GM20000 (cell line): ENCODE measurements around the gene NSD1.

Experiments
- DNase-seq: peaks from one replicate; pipeline ENCODE4 v3.0.0; 2012; ENCODE audit warnings: low spot score
- CTCF ChIP-seq: IDR thresholded peaks from 2 replicates; pipeline ENCODE4 v1.5.1; 2012; ENCODE audit warnings: mild to moderate bottlenecking, control low read depth; ENCODE audit errors: extremely low read depth, missing control alignments

NSD1 gene

DNA sequence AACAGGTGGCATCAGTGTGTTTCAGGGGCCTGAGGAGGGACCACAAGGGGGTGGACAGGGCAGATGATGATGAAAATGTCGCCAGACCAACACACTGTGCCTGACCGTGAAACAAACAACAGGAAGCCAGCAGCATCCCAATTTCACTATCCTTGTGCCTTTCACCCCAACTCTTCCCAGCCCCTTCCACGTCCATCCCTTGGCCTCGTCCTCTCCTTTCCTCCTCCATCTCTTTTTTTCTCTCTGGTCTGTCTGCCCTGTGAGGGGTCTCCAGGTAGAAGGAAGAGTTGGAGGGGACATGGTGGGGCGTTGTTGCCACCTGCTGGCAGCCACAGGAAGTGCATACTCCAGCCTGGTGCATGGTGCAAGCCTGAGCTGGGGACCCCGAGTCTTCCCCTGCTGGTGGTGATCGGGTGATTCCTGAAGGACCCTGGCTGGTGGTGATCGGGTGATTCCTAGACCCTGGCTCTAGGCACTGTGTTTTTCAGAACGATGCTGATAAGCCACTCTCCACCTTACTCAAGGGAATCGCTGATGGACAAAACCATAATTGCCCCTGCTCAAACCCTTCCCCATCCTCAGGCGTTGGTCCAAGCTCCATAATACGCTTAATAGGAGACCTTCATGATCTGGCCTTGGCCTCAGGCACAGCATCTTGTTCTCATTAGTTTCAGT lies 21.7 kb upstream of the NSD1 start:
- DNase-seq: peak; percentile 84
- peak; percentile 91 for TF ChIP-seq CTCF

DNA sequence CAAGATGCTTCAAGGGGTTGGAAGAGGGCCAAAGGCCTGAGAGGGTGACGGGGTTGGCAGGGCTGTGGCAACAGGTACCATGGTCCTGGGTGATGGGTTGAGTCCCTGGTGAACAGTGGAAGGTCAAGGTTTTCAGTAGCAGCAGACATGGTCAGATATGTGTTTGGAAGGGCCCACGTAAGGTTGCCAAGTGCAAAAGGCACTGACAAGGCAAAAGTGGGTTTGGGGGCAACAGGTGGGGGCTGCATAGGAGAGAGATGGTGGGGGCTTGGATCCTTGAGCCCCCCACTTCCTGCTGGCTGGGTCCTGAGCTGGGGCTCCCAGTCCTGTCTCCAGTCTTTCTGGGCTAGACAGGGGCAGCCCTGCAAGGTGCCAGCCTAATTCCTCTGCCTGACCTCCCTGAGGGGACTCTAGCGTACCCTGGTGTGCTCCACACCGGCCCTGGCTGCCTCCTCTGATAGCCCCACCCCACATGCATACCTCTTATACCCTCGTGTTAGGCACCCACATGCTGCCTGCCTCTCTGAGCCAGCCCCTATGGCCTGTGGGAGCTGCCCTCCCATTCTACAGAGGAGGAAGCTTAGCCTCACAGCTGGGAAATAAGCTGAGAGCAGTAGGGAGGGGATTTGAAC lies 20.9 kb upstream of the NSD1 start:
- DNase-seq: no peak
- TF ChIP-seq CTCF: no peak

DNA sequence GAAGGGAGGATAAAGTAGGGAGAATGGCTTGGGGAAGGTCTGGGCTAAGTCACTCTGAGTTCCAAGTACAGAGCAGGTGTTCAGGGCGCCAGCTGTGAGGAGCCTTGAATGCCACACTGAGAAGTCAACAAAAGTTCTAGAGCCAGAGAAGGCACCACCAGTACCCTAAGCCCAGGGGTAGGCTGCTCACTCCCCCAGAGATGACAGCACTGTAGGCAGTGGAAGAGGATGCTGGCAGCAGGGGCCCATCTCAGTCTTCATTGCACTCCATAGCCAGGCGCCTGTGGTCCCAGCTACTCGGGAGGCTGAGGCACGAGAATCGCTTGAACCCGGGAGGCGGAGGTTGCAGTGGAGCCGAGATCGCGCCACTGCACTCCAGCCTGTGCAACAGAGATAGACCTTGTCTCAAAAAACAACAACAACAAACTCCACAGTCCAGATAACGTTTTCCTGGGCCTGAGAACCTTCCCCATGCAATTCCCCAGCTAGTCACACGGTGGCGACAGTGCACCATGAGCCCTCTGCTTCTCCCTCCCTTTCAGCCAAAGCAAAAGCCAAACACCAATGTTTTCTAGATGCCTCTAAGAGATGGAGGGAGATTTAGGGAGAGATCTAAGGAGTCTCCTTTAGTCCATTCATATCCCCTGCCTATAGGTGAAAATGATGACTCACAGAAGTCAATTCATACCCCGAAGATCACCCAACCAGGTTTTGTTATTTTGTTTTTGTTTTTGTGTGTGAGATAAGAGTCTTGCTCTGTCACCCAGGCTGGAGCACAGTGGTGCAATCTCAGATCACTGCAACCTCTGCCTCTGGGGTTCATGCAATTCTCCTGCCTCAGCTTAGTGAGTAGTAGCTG lies 19.8 kb upstream of the NSD1 start:
- peak; percentile 98 for TF ChIP-seq CTCF
- peak; percentile 94 for DNase-seq

DNA sequence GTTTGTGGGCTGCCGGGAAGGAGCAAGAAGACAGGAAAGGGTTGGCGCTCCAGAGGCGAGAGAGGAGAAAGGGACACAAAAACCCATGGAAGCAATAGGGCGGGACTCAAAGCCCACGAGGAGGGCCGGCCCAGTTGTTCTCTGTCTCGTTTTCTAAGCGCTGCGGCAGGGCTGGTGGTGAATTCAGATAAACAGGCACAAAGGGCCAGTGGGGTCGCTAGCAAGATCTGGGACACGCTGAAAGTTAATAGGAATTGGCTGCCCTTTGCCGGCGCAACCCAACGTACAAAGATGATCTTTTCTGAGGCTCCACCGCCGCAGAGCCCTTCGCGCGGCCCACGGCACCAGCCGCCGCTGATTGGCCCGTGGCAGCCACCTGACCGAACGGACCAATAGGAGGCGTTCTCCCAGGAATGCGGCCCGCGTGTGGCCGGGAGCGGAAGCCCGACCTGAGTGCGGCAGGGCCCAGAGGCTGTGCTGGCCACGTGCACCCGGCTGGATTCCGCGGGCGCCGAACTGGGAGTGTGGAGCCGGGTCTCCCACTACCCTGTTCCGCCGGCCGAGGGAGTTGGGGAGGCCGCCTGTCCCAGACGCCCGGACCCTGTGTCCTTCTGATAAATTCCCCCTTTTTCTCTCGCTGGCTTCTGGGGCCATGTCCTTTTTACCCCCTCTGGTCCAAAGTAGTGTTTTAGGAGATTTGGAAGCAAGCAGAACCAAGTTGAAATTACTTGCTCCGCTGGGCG lies 16.8 kb upstream of the NSD1 start:
- DNase-seq: peak; percentile 73
- TF ChIP-seq CTCF: no peak

GRCh38 chr5:177117441-177118045 lies 16.0 kb upstream of the NSD1 start:
- no peak for TF ChIP-seq CTCF
- DNase-seq: no peak

DNA sequence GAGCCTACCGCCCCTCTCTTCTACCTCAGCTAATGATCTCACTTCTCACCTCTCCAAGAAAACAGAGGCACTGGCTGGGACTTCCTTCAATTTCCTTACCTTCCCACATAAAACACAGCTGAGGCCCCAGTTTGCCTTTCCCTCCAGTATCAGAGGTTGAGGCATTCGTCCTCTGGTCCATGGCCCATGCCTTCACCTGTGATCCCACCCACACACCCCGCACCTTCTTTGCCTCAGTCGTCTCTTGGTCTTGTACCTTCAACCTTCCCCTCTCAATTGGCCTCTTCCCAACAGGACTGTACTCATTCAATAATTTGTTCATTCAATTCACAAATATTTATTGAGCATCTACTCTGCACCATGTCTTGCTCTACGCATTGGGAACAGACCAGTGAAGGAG lies 11.0 kb upstream of the NSD1 start:
- TF ChIP-seq CTCF: no peak
- DNase-seq: no peak
